Left lobe of liver (tissue), 2 donors: Measurements from ENCODE around the gene LBHD2. TPM values are rescaled to one million over a fixed set of nuclear protein-coding genes. Genes with fewer than 3 reads are reported as not detected.

ENCODE experiments used
- ATAC-seq: fragments of 200-7000 bp; cut with Tn5 transposase; one replicate; pipeline ENCODE4 v1.9.1; 2020; ENCODE audit warnings: mild to moderate bottlenecking, moderate library complexity
- DNase-seq: peaks from one replicate; pipeline ENCODE4 v3.0.0-alpha.2; 2020; ENCODE audit warnings: low spot score
- total RNA-seq: library from RNA; stranded (reverse); gene quantifications from one replicate; pipeline ENCODE4 v1.2.1, GENCODE V29; 2021
- donor health status: DM: no; HTN: no; CAD: no; lungs with moderate emphysema.
- donor health status: DM: no; HTN: yes; CAD: no.

The LBHD2 gene
- total RNA-seq, 1 donor from 2014 or later, result not detected

- DNase-seq (no peak), ATAC-seq (no peak)
Observed at GRCh38 chr14:103102689-103103260, 18.8 kb downstream of the LBHD2 start.

- DNase-seq (peak; percentile 93), ATAC-seq (peak; percentile 54)
Observed at GRCh38 chr14:103103461-103104388, 19.7 kb downstream of the LBHD2 start.

GRCh38 chr14:103104389-103104653 is 20.3 kb downstream of the LBHD2 start:
- DNase-seq, result no peak
- no peak for ATAC-seq

GRCh38 chr14:103104654-103105452 is 20.8 kb downstream of the LBHD2 start:
- DNase-seq, result no peak
- peak; percentile 59 for ATAC-seq

GRCh38 chr14:103105580-103106150 is 21.7 kb downstream of the LBHD2 start:
- no peak for ATAC-seq
- no peak for DNase-seq

- DNase-seq, result peak; percentile 77
- peak; percentile 24 for ATAC-seq
Observed at GRCh38 chr14:103107455-103107854, 23.4 kb downstream of the LBHD2 start.

- ATAC-seq (no peak), DNase-seq (no peak)
Observed at GRCh38 chr14:103107941-103108748, 24.1 kb downstream of the LBHD2 start.

GRCh38 chr14:103108749-103109207 is 24.8 kb downstream of the LBHD2 start:
- DNase-seq, result no peak

GRCh38 chr14:103109535-103110441 is 25.8 kb downstream of the LBHD2 start:
- ATAC-seq (no peak), DNase-seq (no peak)

More at GRCh38 chr14:103108749-103109207, 24.8 kb downstream of the LBHD2 start:
- no peak for ATAC-seq

- no peak for ATAC-seq
- no peak for DNase-seq
Observed at GRCh38 chr14:103110681-103111231, 26.7 kb downstream of the LBHD2 start.

GRCh38 chr14:103111232-103111868 is 27.3 kb downstream of the LBHD2 start:
- ATAC-seq, result no peak
- DNase-seq, result no peak

- no peak for DNase-seq
- ATAC-seq, result peak; percentile 30
Observed at GRCh38 chr14:103112400-103113243, 28.6 kb downstream of the LBHD2 start.

GRCh38 chr14:103113303-103113702 is 29.3 kb downstream of the LBHD2 start:
- DNase-seq, result no peak
- peak; percentile 0 for ATAC-seq

GRCh38 chr14:103113774-103114173 is 29.8 kb downstream of the LBHD2 start:
- ATAC-seq, result peak; percentile 2
- no peak for DNase-seq

GRCh38 chr14:103115086-103115679 is 31.2 kb downstream of the LBHD2 start:
- peak; percentile 86 for DNase-seq

GRCh38 chr14:103115845-103116572 is 32.0 kb downstream of the LBHD2 start:
- ATAC-seq, result peak; percentile 3
- DNase-seq, result no peak

More at GRCh38 chr14:103115086-103115679, 31.2 kb downstream of the LBHD2 start:
- ATAC-seq, result peak; percentile 18
